PC-9 (cell line): Measurements from ENCODE around the gene LRMDA. TPM values are rescaled to one million over a fixed set of nuclear protein-coding genes. Genes with fewer than 3 reads are reported as not detected.

Experiments
- BruUV-seq: library from RNA; stranded (reverse); fragments of 400-500 nt; replicated peaks from 2 replicates; lab custom pipeline; 2021; lab: Mats Ljungman, UMichigan
- CTCF ChIA-PET: fragments of 300-600 bp; sonication (Branson Sonifier 250); formaldehyde crosslinking; loops from one replicate; lab custom pipeline; 2022; ENCODE audit warnings: antibody characterized with exemption; lab: Charles Lee
- POLR2A ChIA-PET: fragments of 300-600 bp; sonication (Branson Sonifier 250); formaldehyde crosslinking; loops from one replicate; lab custom pipeline; 2022; ENCODE audit warnings: antibody characterized with exemption; ENCODE audit not compliant: unreplicated experiment; lab: Charles Lee
- DNase-seq, 2 experiments: peaks; one replicate each; pipeline versions ENCODE4 v3.0.0 to v3.0.0-alpha.2; 2015 to 2022; ENCODE audit warnings: mixed read lengths in 1 of 2
- H2AFZ ChIP-seq: fragments of 200-600 bp; sonication (generic); 2 replicates; pipeline ENCODE4 v1.8.1; 2017; ENCODE audit warnings: antibody characterized with exemption
- H3F3A ChIP-seq: fragments of 200-600 bp; sonication (generic); 2 replicates; pipeline ENCODE4 v1.8.1; 2017; ENCODE audit warnings: antibody characterized with exemption, mild to moderate bottlenecking, low read depth; ENCODE audit not compliant: insufficient read depth
- H3K27ac ChIP-seq: fragments of 200-600 bp; sonication (generic); 2 replicates; pipeline ENCODE4 v1.6.1; 2016; ENCODE audit warnings: mixed run types
- H3K27me3 ChIP-seq: fragments of 200-600 bp; sonication (generic); 2 replicates; pipeline ENCODE4 v1.6.1; 2016; ENCODE audit warnings: low read depth, mixed run types; ENCODE audit not compliant: insufficient read depth
- H3K36me3 ChIP-seq: fragments of 200-600 bp; sonication (generic); 2 replicates; pipeline ENCODE4 v1.6.1; 2016; ENCODE audit warnings: low read depth, mixed run types
- H3K4me1 ChIP-seq: fragments of 200-600 bp; sonication (generic); replicated peaks from 2 replicates; pipeline ENCODE4 v1.6.1; 2016; ENCODE audit warnings: mixed run types; ENCODE audit not compliant: insufficient read depth
- H3K4me2 ChIP-seq: fragments of 200-600 bp; sonication (generic); 2 replicates; pipeline ENCODE4 v1.6.1; 2017; ENCODE audit warnings: mixed run types
- H3K4me3 ChIP-seq: fragments of 200-600 bp; sonication (generic); 2 replicates; pipeline ENCODE4 v1.6.1; 2016; ENCODE audit warnings: mixed run types
- H3K79me2 ChIP-seq: fragments of 200-600 bp; sonication (generic); 2 replicates; pipeline ENCODE4 v1.6.1; 2017; ENCODE audit warnings: low read depth, mixed run types
- H3K9me2 ChIP-seq: fragments of 200-600 bp; sonication (generic); 2 replicates; pipeline ENCODE4 v1.8.1; 2017; ENCODE audit warnings: mild to moderate bottlenecking; ENCODE audit not compliant: insufficient read depth
- H3K9me3 ChIP-seq: fragments of 200-600 bp; sonication (generic); 2 replicates; pipeline ENCODE4 v1.8.1; 2016; ENCODE audit warnings: low read depth; ENCODE audit not compliant: insufficient read depth
- H4K20me1 ChIP-seq: fragments of 200-600 bp; sonication (generic); 2 replicates; pipeline ENCODE4 v1.8.1; 2017; ENCODE audit not compliant: insufficient read depth
- EZH2 ChIP-seq: fragments of 200-600 bp; sonication (generic); IDR thresholded peaks from 2 replicates; pipeline ENCODE4 v1.8.0; 2017; ENCODE audit warnings: antibody characterized with exemption, low read depth
- intact Hi-C: fragments of 100-400 bp; cut with micrococcal nuclease; formaldehyde crosslinking; loops from one replicate; pipeline ENCODE4 v1.10.0; 2022; ENCODE audit not compliant: unreplicated experiment
- total RNA-seq: library from RNA; stranded (reverse); gene quantifications from 2 replicates; pipeline ENCODE4 v1.2.3, GENCODE V29; 2021
- TF ChIP-seq, protein P1 (sequence below): fragments of 200-600 bp; sonication (generic); conservative IDR thresholded peaks from 2 replicates; pipeline ENCODE4 v1.6.1; 2017; ENCODE audit warnings: mixed run types, antibody characterized with exemption, mild to moderate bottlenecking, moderate library complexity

The LRMDA gene
- total RNA-seq, 1 experiment from 2014 or later, result not detected

DNA sequence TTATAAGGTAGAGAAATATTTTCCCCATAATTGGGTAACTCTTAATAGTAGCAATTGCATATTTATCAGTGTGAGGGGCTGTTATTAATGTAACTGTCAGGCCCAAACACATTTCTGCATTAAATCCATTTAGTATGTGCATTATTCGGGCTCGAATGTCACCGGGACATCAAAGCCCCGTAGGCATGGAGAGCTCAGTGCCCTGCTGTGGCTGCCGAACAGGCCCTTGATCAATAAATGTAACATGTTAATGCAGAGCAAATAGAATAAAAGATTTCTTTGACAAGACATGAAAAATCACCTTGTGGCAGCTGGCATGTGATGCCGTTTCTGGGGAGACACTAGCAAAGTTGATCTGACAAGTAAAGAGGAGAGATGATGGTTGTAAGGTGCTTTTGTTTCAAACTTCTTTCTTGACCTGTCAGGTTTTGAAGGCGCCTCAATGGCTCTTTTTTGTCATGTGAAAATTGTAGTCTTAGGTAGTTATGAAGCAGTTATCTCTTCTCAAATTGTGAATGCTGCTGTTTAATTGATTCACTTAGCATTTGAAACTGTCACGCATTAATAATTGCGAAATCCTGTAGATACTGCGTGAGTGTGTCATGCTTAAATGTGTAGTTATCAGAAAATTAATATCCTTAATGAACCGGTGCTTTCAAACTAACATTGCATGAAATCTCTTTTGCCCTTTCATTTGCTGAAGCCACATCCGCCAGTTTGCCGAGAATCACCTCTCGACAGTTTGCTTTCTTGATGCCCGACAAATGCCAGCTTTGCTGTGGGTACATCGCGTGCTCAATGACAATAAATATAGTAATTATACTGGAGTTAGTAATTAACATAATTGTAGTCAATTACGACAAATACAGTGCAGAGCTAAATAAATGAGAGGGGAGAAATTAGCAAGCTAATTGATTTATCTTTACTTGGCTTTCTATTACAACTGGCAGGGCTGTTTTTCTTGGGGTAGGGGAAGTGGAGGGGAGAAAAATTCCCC is 19.5 kb downstream of the LRMDA start:
- Histone ChIP-seq H3K9me3 (no peaks in the 10 kb centered on the region; the same call in 1 of the 2 replicates), H3K4me1 (peaks cover 25% of the 10 kb centered on the region), H3K36me3 (no peaks in the 10 kb centered on the region), H2AFZ (no peak overlapping the region), H3K9me2 (no peaks in the 10 kb centered on the region), H3K4me2 (no peak overlapping the region), H4K20me1 (no peaks in the 10 kb centered on the region), H3K27ac (no peak overlapping the region), H3F3A (no peaks in the 10 kb centered on the region), H3K4me3 (no peak overlapping the region), H3K27me3 (no peaks in the 10 kb centered on the region), H3K79me2 (no peaks in the 10 kb centered on the region)
- DNase-seq, result no peak
- TF ChIP-seq, protein P1, sequence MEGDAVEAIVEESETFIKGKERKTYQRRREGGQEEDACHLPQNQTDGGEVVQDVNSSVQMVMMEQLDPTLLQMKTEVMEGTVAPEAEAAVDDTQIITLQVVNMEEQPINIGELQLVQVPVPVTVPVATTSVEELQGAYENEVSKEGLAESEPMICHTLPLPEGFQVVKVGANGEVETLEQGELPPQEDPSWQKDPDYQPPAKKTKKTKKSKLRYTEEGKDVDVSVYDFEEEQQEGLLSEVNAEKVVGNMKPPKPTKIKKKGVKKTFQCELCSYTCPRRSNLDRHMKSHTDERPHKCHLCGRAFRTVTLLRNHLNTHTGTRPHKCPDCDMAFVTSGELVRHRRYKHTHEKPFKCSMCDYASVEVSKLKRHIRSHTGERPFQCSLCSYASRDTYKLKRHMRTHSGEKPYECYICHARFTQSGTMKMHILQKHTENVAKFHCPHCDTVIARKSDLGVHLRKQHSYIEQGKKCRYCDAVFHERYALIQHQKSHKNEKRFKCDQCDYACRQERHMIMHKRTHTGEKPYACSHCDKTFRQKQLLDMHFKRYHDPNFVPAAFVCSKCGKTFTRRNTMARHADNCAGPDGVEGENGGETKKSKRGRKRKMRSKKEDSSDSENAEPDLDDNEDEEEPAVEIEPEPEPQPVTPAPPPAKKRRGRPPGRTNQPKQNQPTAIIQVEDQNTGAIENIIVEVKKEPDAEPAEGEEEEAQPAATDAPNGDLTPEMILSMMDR, result no peak
- TF ChIP-seq EZH2, result no peak
- POLR2A ChIA-PET, result no interaction called here
- no TSS peak for BruUV-seq
- CTCF ChIA-PET, result no interaction called here
- intact Hi-C loops, result no loop called here

DNA sequence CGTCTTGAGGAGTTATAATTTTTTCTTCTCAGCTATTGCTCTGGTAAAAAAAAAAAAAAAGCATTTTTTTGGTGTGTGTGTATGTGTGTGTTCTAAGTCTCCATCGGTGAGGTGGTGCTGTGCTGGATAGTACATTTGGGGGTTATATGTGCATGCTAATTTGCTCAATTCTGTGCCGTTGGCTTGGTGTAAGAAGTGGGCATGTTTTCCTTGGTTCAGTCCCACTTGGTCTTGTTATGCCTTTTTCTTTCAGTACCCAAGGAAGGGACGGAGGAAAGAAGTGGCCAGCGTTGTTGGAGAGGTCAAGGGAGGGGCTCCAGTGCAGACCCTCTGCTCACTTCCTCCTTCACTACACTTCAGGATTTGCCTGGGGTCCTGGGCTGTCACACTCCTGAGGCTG is 20.4 kb downstream of the LRMDA start:
- H3F3A ChIP-seq, result no peaks in the 10 kb centered on the region
- H3K4me1 ChIP-seq, result peaks cover 29% of the 10 kb centered on the region
- no peak overlapping the region for H3K4me3 ChIP-seq
- no peak for DNase-seq
- H3K4me2 ChIP-seq, result no peak overlapping the region
- no peaks in the 10 kb centered on the region for H3K9me2 ChIP-seq
- intact Hi-C loops, result no loop called here
- no peaks in the 10 kb centered on the region for H3K36me3 ChIP-seq
- H3K79me2 ChIP-seq, result no peaks in the 10 kb centered on the region
- no TSS peak for BruUV-seq
- H4K20me1 ChIP-seq, result no peaks in the 10 kb centered on the region
- H2AFZ ChIP-seq, result no peak overlapping the region
- TF ChIP-seq, protein P1, result no peak
- TF ChIP-seq EZH2, result no peak
- no peaks in the 10 kb centered on the region for H3K9me3 ChIP-seq
- H3K27ac ChIP-seq, result no peak overlapping the region
- CTCF ChIA-PET, result no interaction called here
- H3K27me3 ChIP-seq, result no peaks in the 10 kb centered on the region
- POLR2A ChIA-PET, result no interaction called here

DNA sequence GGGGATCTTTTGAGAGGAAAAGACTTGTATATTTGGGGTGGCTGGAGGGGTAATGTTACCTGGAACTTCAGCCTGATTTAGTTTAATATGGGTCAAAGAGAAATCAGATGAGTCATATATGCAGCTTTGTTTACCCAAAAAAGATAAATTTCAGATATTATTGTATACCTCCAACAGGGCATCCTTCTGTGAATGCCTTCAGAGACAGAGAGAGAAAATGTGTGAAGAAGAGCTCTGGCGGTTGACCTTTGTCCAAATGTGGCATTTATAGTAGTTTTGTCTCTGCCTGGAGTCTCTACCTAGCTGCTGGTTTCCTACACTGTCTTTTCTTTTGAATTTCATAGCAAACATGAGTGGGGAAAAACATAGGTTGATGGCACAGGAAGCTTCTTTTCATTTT is 21.6 kb downstream of the LRMDA start:
- no peaks in the 10 kb centered on the region for H3K36me3 ChIP-seq
- CTCF ChIA-PET, result interaction anchor here (0.5 kb wide), 1 partner anchor 212 kb away, joined by 5 read pairs; no protein-coding TSS in a partner anchor
- no peaks in the 10 kb centered on the region for H3K9me2 ChIP-seq
- peaks cover 28% of the 10 kb centered on the region for H3K4me1 ChIP-seq
- H3K27me3 ChIP-seq, result no peaks in the 10 kb centered on the region
- no peak for DNase-seq
- H3K4me3 ChIP-seq, result no peak overlapping the region
- TF ChIP-seq, protein P1, result no peak
- no peak for TF ChIP-seq EZH2
- BruUV-seq, result no TSS peak
- no peaks in the 10 kb centered on the region for H3K79me2 ChIP-seq
- POLR2A ChIA-PET, result no interaction called here
- no peak overlapping the region for H2AFZ ChIP-seq
- H3F3A ChIP-seq, result no peaks in the 10 kb centered on the region
- no peaks in the 10 kb centered on the region for H4K20me1 ChIP-seq
- intact Hi-C loops, result no loop called here
- H3K4me2 ChIP-seq, result peak overlapping the region; percentile 52
- no peaks in the 10 kb centered on the region for H3K9me3 ChIP-seq
- no peak overlapping the region for H3K27ac ChIP-seq
